ENCODE results near the gene DZANK1.

- TF ChIP-seq CTCF (IDR thresholded peaks at IDR 0.05): no peak
- no peak for TF ChIP-seq POLR2A (IDR thresholded peaks at IDR 0.05)
Measured at GRCh38 chr20:18414140-18414539, 52.7 kb downstream of the DZANK1 start.
